Heart left ventricle (tissue), 16 donors: ENCODE data around the gene COL2A1. TPM values are rescaled to one million over a fixed set of nuclear protein-coding genes. Genes with fewer than 3 reads are reported as not detected.

Experiments used
- ATAC-seq, 4 donors: fragments of 200-7000 bp; cut with Tn5 transposase; one replicate each; pipeline ENCODE4 v1.9.1; 2020 to 2022; ENCODE audit warnings: moderate library complexity in 4 of 4, mild to moderate bottlenecking in 3 of 4, moderate number of reproducible peaks in 1 of 4
- DNase-seq, 5 donors: peaks; one replicate each; pipeline ENCODE4 v3.0.0-alpha.2; 2020
- H3K27ac ChIP-seq, 12 donors: fragments of 200-600 bp; sonication (generic) in 4 of 12; one replicate each; pipeline versions ENCODE4 v1.5.0 to v1.8.0; 2016 to 2022; ENCODE audit warnings: mild to moderate bottlenecking in 2 of 12
- H3K27me3 ChIP-seq, 9 donors: fragments of 200-600 bp; sonication (generic) in 2 of 9; one replicate each; pipeline versions ENCODE4 v1.5.1 to v1.8.0; 2016 to 2022; ENCODE audit warnings: mild to moderate bottlenecking in 3 of 9
- H3K36me3 ChIP-seq, 9 donors: fragments of 200-600 bp; sonication (generic) in 2 of 9; one replicate each; pipeline versions ENCODE4 v1.5.0 to v1.8.0; 2018 to 2022; ENCODE audit warnings: mild to moderate bottlenecking in 2 of 9
- H3K4me1 ChIP-seq, 12 donors: fragments of 200-600 bp; sonication (generic) in 4 of 12; one replicate each; pipeline versions ENCODE4 v1.5.0 to v1.8.0; 2016 to 2022; ENCODE audit warnings: mild to moderate bottlenecking in 3 of 12
- H3K4me3 ChIP-seq, 12 donors: fragments of 200-600 bp; sonication (generic) in 4 of 12; one replicate each; pipeline versions ENCODE4 v1.5.0 to v1.8.0; 2017 to 2022; ENCODE audit warnings: mild to moderate bottlenecking in 9 of 12, moderate library complexity in 4 of 12
- H3K9me3 ChIP-seq, 12 donors: fragments of 200-600 bp; sonication (generic) in 4 of 12; one replicate each; pipeline versions ENCODE4 v1.5.0 to v1.8.0; 2016 to 2022; ENCODE audit warnings: mild to moderate bottlenecking in 1 of 12
- POLR2A ChIP-seq, 2 donors: fragments of 450-650 bp; IDR thresholded peaks; one replicate each; pipeline ENCODE4 v1.6.1; 2017; ENCODE audit warnings: antibody characterized with exemption in 2 of 2, mild to moderate bottlenecking in 2 of 2, moderate library complexity in 2 of 2
- WGBS, 4 donors: extraction: QIAGEN DNeasy Blood & Tissue Kit in 2 of 4; methylation state at CpG; one replicate each; pipeline versions ENCODE4 v1.1.5 to v1.1.7; 2013 to 2018; 5-methylcytosine and 5-hydroxymethylcytosine counted together
- intact Hi-C, 10 donors: fragments of 100-400 bp; cut with DNase I; formaldehyde crosslinking; loops; one replicate each; pipeline versions ENCODE4 v1.11.1 to v1.14.2; 2022
- polyA plus RNA-seq, 2 donors: library from polyadenylated mRNA; stranded (reverse); fragments of 200-250 nt; gene quantifications; one replicate each; pipeline ENCODE4 v1.2.3, GENCODE V29; 2013
- total RNA-seq, 9 donors: library from RNA; depleted of rRNA in 2 of 9; stranded (reverse); fragments of >200 nt in 2 of 9; fragmentation: NEBNext Ultra II Directional in 3 of 9; extraction: Animal tissue kit (Norgen Biotek cat#: 25700) in 3 of 9; gene quantifications; one replicate each; pipeline versions ENCODE4 v1.1.0 to v1.2.4, GENCODE V29; 2016 to 2023
- TF ChIP-seq, protein P1 (sequence below), 12 donors: fragments of 200-600 bp; sonication (generic) in 4 of 12; IDR thresholded peaks; one replicate each; pipeline versions ENCODE4 v1.5.0 to v1.8.0; 2018 to 2022; ENCODE audit warnings: antibody characterized with exemption in 12 of 12, mild to moderate bottlenecking in 5 of 12
- donor health status: ischemic (EF 13 %, LVEDD 7.1; RV severe dilation, severe dysfunction).
- donor health status: healthy with polysubstance abuse.
- donor health status: DM: no; HTN: yes; CAD: no.
- donor health status: DM: no; HTN: no; CAD: no.
- donor health status: ischemic (EF 25% LVEDD 6.9; RV normal size, moderate dysfunction).
- donor health status: ischemic (EF 25% LVEDD 5.7; RV mildly dilated, moderate dysfunction).
- donor health status: healthy.
- donor health status: DM: yes; HTN: yes; CAD: no.
- donor health status: ischemic (EF 35%, LVEDD 5.7; RV mildly dilated, moderate dysfunction).
- donor health status: nonischemic (EF 11% LVEDD 7.7; RV severe dilation, severe dysfunction).
- donor health status: DM: yes; HTN: yes; CAD: no.
- donor health status: PGD.
- donor health status: ischemic (EF 29% LVEDD 5.4; RV normal size, mild dysfunction).
- donor health status: nonischemic (EF 23%, LVEDD 6.1; RV moderate dilation, normal function).

COL2A1 gene
- total and polyA plus RNA-seq, 11 donors, result 0.04 to 0.39 (median 0.05) TPM; not detected in 8

DNA sequence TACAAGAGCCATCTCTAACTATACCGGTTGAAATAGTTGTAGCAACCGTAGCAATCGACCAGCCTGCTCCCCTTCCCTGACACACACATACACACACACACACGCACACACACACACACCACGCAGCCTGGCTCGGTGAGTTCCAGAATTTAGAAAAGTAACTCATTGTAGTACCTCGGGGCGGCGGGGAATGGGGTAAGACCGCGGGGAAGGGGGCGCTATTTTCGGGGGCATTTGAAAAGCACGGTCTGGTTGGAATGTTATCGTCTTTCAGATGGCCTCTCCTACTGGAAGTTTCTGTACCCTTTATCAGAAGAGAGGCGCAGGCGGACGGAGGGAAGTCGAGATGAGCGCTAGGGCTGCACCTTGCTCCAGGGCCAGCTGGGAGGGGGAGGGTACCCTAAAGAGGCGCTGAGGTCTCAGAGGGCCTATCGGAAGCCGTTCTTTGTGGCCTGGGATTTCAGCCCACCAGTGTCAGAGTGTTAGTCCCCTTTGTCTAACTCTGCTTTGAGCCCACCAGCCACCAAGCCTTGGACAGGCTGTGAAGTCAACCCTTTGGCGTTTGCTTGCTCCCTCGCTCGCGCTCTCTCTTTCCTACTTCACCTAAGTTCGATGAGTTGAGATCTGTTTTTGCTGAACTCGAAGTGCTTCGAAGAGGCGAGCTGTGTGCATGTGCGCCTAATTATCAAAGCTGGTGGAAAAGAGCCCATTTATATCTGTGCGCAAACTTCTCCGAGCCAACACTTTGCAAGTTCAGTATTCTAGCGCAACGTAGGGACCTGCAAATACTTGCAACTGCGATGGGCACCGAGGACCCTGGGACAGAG lies 837 bp downstream of the COL2A1 start:
- Histone ChIP-seq H3K27me3 (peaks cover 21 to 90% (median 44%) of the 10 kb centered on the region in 9 donors), H3K4me1 (peaks cover 3 to 47% (median 40%) of the 10 kb centered on the region in 12 donors), H3K9me3 (no peaks in the 10 kb centered on the region), H3K27ac (no peak overlapping the region), H3K36me3 (no peaks in the 10 kb centered on the region), H3K4me3 (peak overlapping the region; percentile 4 to 65 (median 46))
- TF ChIP-seq, protein P1, sequence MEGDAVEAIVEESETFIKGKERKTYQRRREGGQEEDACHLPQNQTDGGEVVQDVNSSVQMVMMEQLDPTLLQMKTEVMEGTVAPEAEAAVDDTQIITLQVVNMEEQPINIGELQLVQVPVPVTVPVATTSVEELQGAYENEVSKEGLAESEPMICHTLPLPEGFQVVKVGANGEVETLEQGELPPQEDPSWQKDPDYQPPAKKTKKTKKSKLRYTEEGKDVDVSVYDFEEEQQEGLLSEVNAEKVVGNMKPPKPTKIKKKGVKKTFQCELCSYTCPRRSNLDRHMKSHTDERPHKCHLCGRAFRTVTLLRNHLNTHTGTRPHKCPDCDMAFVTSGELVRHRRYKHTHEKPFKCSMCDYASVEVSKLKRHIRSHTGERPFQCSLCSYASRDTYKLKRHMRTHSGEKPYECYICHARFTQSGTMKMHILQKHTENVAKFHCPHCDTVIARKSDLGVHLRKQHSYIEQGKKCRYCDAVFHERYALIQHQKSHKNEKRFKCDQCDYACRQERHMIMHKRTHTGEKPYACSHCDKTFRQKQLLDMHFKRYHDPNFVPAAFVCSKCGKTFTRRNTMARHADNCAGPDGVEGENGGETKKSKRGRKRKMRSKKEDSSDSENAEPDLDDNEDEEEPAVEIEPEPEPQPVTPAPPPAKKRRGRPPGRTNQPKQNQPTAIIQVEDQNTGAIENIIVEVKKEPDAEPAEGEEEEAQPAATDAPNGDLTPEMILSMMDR (IDR thresholded peaks at IDR 0.05), result no peak
- no peak for TF ChIP-seq POLR2A (IDR thresholded peaks at IDR 0.05)
- 6 to 10% (median 7%) methylated on average over 33 to 38 of the region's 38 CpGs for WGBS, 4 donors
- no peak for DNase-seq
- intact Hi-C loops, result loop anchor here in 2 of 10 donors (5.0 kb wide), 1 partner anchor 41 kb away; the partner anchor contains the start of gene TMEM106C (in 2 of the 2)
- no peak for ATAC-seq

DNA sequence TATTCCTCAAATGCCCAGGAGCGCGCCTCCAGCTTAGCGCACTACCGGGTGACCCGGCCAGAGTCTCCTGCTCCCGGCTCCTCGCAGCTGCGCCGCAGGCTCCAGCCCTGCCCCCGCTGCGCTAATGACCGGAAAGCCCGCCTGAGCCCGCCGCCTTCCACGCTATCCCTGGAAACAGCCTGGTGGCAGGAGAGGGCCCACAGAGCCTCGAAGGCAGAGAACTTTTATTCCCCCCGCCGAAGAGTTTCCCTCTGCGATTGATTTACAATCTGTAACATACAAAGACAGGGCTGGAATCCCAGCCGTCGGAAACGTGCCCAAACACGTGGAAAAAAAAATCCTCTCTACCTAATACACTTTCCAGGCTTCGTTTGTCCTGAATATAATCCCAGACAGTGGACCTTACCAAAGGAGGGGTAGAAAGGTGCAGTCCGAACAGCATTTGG lies 1.5 kb downstream of the COL2A1 start:
- H3K27ac ChIP-seq, result no peak overlapping the region
- peaks cover 20 to 90% (median 44%) of the 10 kb centered on the region in 9 donors for H3K27me3 ChIP-seq
- H3K4me1 ChIP-seq, result peaks cover 3 to 47% (median 40%) of the 10 kb centered on the region in 12 donors
- no peaks in the 10 kb centered on the region for H3K9me3 ChIP-seq
- WGBS, 4 donors, result 2 to 4% (median 2%) methylated on average over 10 to 26 of the region's 26 CpGs
- DNase-seq, result peak in 4 of 5 donors; percentile 37 to 61 (median 53)
- H3K36me3 ChIP-seq, result no peaks in the 10 kb centered on the region
- TF ChIP-seq, protein P1 (IDR thresholded peaks at IDR 0.05), result peak in 1 of 12 donors; percentile 14
- TF ChIP-seq POLR2A (IDR thresholded peaks at IDR 0.05), result no peak
- H3K4me3 ChIP-seq, result peak overlapping the region in 11 of 12 donors; percentile 6 to 65 (median 55)
- intact Hi-C loops, result loop anchor here in 2 of 10 donors (5.0 kb wide), 1 partner anchor 40 kb away; the partner anchor contains the start of gene TMEM106C (in 2 of the 2)
- ATAC-seq, result peak; percentile 27 to 69 (median 59)

DNA sequence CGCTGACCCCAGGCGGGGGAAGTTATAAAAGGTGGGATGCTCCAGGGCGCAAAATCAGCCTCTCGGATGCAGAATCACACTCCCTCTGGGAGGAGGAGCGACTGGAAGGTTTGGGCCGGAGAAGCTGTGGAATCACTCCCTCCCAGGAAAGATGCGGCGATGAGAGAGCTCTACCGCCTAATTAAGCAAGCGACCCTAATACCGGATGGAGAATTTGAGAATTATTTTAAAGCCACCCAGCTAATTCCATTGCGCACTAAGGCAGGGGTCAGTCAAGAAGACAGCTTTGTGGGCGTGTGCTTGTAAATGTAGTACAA lies 1.9 kb downstream of the COL2A1 start:
- no peak for ATAC-seq
- DNase-seq, result no peak
- peaks cover 20 to 90% (median 44%) of the 10 kb centered on the region in 9 donors for H3K27me3 ChIP-seq
- H3K9me3 ChIP-seq, result no peaks in the 10 kb centered on the region
- H3K36me3 ChIP-seq, result no peaks in the 10 kb centered on the region
- H3K27ac ChIP-seq, result no peak overlapping the region
- whole genome bisulfite sequencing, 4 donors, result 2 to 3% (median 3%) methylated on average over 13 of the region's 13 CpGs
- peaks cover 3 to 47% (median 40%) of the 10 kb centered on the region in 12 donors for H3K4me1 ChIP-seq
- peak overlapping the region; percentile 6 to 65 (median 54) for H3K4me3 ChIP-seq
- intact Hi-C loops, result loop anchor here in 2 of 10 donors (5.0 kb wide), 1 partner anchor 40 kb away; the partner anchor contains the start of gene TMEM106C (in 2 of the 2)
- TF ChIP-seq POLR2A (IDR thresholded peaks at IDR 0.05), result no peak
- TF ChIP-seq, protein P1 (IDR thresholded peaks at IDR 0.05), result no peak
